Esophagus muscularis mucosa (tissue), 4 donors: ENCODE measurements around the gene TFIP11. TPM values are rescaled to one million over a fixed set of nuclear protein-coding genes. Genes with fewer than 3 reads are reported as not detected.

Experiments used
- DNase-seq: peaks from one replicate; pipeline ENCODE4 v3.0.0-alpha.2; 2017; ENCODE audit errors: extremely low spot score
- H3K27ac ChIP-seq, 4 donors: fragments of 200-600 bp; sonication (generic); replicated peaks in 1 of 4; 1 replicate in 3 of 4; 2 replicates in 1 of 4; pipeline ENCODE4 v1.5.1; 2016 to 2019; ENCODE audit warnings: mild to moderate bottlenecking in 1 of 4
- H3K27me3 ChIP-seq, 4 donors: fragments of 200-600 bp; sonication (generic); one replicate each; pipeline versions ENCODE4 v1.5.1 to v1.6.0; 2016 to 2019
- H3K36me3 ChIP-seq, 4 donors: fragments of 200-600 bp; sonication (generic); one replicate each; pipeline ENCODE4 v1.5.1; 2016 to 2019
- H3K4me1 ChIP-seq, 4 donors: fragments of 200-600 bp; sonication (generic); one replicate each; pipeline ENCODE4 v1.5.1; 2016 to 2019
- H3K4me3 ChIP-seq, 4 donors: fragments of 200-600 bp; sonication (generic); 1 replicate in 2 of 4; 2 replicates in 2 of 4; pipeline ENCODE4 v1.5.1; 2016 to 2019; ENCODE audit warnings: mild to moderate bottlenecking in 4 of 4, moderate library complexity in 1 of 4
- H3K9me3 ChIP-seq, 4 donors: fragments of 200-600 bp; sonication (generic); 1 replicate in 3 of 4; 2 replicates in 1 of 4; pipeline ENCODE4 v1.5.1; 2016 to 2019
- CTCF ChIP-seq, 3 experiments: fragments of 200-600 bp in 2 of 3; fragments of 450-650 bp in 1 of 3; sonication (generic) in 2 of 3; IDR thresholded peaks; one replicate each; pipeline ENCODE4 v1.5.1; 2017 to 2019; ENCODE audit warnings: antibody characterized with exemption in 3 of 3, mild to moderate bottlenecking in 2 of 3, moderate library complexity in 1 of 3
- EP300 ChIP-seq: sonication (generic); formaldehyde crosslinking; IDR thresholded peaks from one replicate; pipeline ENCODE4 v1.6.1; 2017; ENCODE audit warnings: antibody characterized with exemption
- POLR2A ChIP-seq: fragments of 450-650 bp; IDR thresholded peaks from one replicate; pipeline ENCODE4 v1.6.1; 2017; ENCODE audit warnings: antibody characterized with exemption, moderate library complexity, mild to moderate bottlenecking, low read depth
- POLR2AphosphoS5 ChIP-seq, 2 donors: sonication (generic); formaldehyde crosslinking; IDR thresholded peaks; one replicate each; pipeline ENCODE4 v1.6.1; 2017; ENCODE audit warnings: antibody characterized with exemption in 2 of 2
- WGBS: methylation state at CpG from one replicate; pipeline ENCODE4 v1.1.5; 2018; 5-methylcytosine and 5-hydroxymethylcytosine counted together
- intact Hi-C: fragments of 100-400 bp; cut with DNase I; formaldehyde crosslinking; loops from one replicate; pipeline ENCODE4 v1.15.1; 2023
- total RNA-seq, 4 donors: library from RNA; depleted of rRNA; stranded (reverse); fragments of >200 nt; gene quantifications; one replicate each; pipeline versions ENCODE4 v1.1.0 to v1.2.1, GENCODE V29; 2016

TFIP11 gene
- 10 to 100 TPM; 17.9 to 23.5 (median 20.4) TPM for total RNA-seq

DNA sequence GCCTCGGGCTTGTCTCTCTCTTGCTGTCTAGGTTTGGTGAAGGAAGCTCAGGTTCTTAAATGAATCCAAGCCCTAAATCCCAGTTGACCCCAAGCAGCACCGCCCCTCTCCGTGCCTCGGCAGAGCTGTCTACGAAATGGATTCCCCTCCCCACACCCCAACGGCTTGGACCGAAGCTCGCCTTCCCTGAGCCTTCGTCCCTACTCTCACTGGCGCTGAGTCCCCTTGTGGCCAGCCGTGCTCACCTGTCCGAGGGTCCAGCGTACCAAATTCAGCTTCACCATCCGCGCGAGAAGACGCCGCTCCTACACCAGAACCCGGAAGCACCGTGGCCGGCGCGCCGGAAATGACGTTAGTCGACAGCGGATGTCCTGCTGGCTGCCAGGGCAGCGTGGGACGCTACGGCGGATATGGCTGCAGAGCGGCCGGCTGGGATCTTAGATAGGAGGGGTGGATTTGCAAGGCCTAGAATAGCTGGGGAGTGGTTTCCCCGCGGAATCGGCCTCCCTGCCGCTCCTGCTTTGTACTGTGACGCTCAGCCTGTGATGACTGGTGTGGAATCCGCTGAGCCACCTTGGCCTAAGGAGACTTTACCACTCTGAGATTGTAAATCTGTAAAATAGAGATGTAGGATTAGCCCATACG lies at the start of gene TFIP11:
Gene TFIP11 (minus strand): TSS at position 325 of the 645 bp plus-strand sequence. CDS start 2,201 bp downstream, outside the sequence.
- 0% methylated on average over 12 of the region's 40 CpGs for WGBS
- H3K4me1 ChIP-seq = peaks cover 17 to 31% (median 26%) of the 10 kb centered on the region in 4 donors
- no peaks in the 10 kb centered on the region for H3K9me3 ChIP-seq
- intact Hi-C loops = loop anchor here (5.0 kb wide), 1 partner anchor 75 kb away; no protein-coding TSS in a partner anchor
- peak within 1 kb of the TSS; percentile 76 to 89 (median 88) for H3K4me3 ChIP-seq
- DNase-seq = peak; percentile 99
- no peaks in the 10 kb centered on the region for H3K27me3 ChIP-seq
- peak within 1 kb of the TSS; percentile 77 to 87 (median 84) for H3K27ac ChIP-seq
- no peak for TF ChIP-seq POLR2A
- peak; percentile 95 to 98 for TF ChIP-seq POLR2AphosphoS5 (IDR thresholded peaks at IDR 0.05)
- peaks cover 23 to 33% (median 31%) of the 10 kb centered on the region in 4 donors for H3K36me3 ChIP-seq

DNA sequence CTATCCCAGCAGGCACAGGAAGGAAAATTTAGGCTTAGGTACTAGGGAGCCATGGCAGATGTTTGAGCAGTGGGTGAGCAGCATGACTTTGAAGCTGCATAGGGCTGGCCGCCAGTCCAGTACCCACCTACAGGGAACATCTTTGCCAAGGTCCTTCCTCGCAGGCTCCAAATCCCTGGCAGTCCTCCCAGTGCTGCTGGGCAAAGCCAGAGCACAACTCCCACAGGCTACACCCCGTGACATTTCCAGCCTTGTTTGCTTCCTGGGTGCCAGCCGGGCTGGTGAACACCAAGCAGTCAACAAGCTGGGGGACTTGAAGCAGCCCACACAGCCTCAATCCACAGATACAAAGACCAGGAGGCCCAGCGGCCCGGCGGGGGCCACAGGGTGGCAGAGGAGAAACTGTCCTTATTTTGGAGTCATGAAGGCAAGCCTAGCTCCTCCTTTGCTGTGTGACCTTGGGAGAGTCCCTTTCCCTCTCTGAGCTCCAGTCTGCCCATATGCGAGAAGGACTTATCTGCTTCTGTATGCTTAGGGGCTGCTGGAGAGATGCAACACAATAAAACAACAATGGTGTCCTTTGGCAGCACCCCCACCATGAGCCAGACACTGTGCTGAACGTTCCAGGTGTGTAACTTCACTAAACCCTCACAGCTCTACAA lies 49.6 kb upstream of the TFIP11 start:
- H3K4me3 ChIP-seq = no peak overlapping the region
- DNase-seq = no peak
- WGBS = 96% methylated on average over 2 of the region's 9 CpGs
- intact Hi-C loops = no loop called here
- peaks cover 0 to 11% (median 2%) of the 10 kb centered on the region in 4 donors for H3K4me1 ChIP-seq
- no peaks in the 10 kb centered on the region for H3K9me3 ChIP-seq
- peaks cover 0 to 8% (median 5%) of the 10 kb centered on the region in 4 donors for H3K36me3 ChIP-seq
- TF ChIP-seq EP300 (no peak), POLR2AphosphoS5 (IDR thresholded peaks at IDR 0.05) (no peak), CTCF (IDR thresholded peaks at IDR 0.05) (no peak)
- no peak overlapping the region for H3K27ac ChIP-seq
- H3K27me3 ChIP-seq = no peaks in the 10 kb centered on the region

DNA sequence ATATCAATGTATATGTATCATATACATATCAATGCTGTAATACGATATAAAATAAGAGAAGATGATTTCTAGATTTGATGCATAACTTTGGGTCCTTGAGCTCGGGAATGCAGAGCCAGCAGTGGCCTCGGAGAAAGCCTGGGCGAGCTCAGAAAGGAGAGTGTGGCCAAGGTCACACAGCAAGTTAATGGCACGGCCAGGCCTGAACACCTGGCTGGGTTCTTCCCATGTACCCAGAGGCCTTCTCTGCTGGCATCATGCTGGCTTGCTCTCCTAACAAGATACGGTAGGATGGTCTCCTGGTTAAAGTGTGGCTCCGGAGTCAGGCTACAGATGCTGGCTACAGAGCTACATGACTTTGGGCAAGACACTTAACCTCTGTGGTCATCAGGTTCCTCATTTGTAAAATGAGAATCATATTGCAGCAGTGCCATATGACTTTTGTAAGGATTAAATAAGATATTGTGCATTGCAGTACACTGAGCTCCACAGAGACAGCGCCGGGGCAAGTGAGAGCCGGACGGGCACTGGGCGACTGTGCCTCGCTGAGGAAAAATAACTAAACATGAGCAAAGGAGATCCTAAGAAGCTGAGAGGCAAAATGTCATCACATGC lies 47.8 kb upstream of the TFIP11 start:
- WGBS = 91% methylated on average over 12 of the region's 13 CpGs
- H3K27ac ChIP-seq = no peak overlapping the region
- no peak for DNase-seq
- no peak for TF ChIP-seq POLR2AphosphoS5 (IDR thresholded peaks at IDR 0.05)
- TF ChIP-seq CTCF (IDR thresholded peaks at IDR 0.05) = no peak
- TF ChIP-seq EP300 = no peak
- no peak for TF ChIP-seq POLR2A
- H3K36me3 ChIP-seq = peaks cover 0 to 7% (median 3%) of the 10 kb centered on the region in 4 donors
- H3K9me3 ChIP-seq = no peaks in the 10 kb centered on the region
- no peaks in the 10 kb centered on the region for H3K27me3 ChIP-seq
- peaks cover 0 to 13% (median 1%) of the 10 kb centered on the region in 4 donors for H3K4me1 ChIP-seq
- H3K4me3 ChIP-seq = no peak overlapping the region
- intact Hi-C loops = no loop called here

DNA sequence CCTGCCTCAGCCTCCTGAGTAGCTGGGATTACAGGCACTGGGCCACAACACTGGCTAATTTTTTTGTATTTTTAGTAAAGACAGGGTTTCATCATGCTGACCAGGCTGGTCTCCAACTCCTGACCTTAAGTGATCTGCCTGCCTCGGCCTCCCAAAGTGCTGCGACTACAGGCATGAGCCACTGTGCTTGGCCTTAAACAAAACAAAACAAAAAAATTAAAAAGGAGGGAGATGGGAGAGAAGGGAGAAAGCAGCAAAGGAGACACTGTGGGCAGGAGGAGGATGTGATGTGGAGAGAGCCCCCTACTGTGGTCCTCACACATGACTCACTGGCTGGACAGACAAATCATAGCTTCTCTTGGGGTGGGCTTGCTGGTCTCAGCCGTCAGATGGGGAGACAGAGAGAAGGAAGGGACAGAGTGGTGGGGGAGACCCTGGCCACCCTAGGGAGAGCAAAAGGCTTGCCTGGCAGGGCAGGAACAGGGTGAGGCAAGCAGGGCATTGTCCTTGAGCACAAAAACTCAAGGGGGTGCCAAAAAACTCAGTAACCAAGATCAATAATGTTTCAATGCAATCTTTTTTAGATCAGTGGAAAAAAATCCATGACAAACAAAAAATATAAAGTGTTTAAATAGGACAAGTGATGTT lies 46.1 kb upstream of the TFIP11 start:
- H3K36me3 ChIP-seq = no peaks in the 10 kb centered on the region
- intact Hi-C loops = no loop called here
- H3K4me1 ChIP-seq = peaks cover 0 to 20% (median 1%) of the 10 kb centered on the region in 4 donors
- TF ChIP-seq EP300 (no peak), CTCF (IDR thresholded peaks at IDR 0.05) (no peak), POLR2A (no peak), POLR2AphosphoS5 (IDR thresholded peaks at IDR 0.05) (no peak)
- no peaks in the 10 kb centered on the region for H3K9me3 ChIP-seq
- 83% methylated on average over 3 of the region's 3 CpGs for WGBS
- H3K27ac ChIP-seq = no peak overlapping the region
- H3K4me3 ChIP-seq = no peak overlapping the region
- DNase-seq = no peak
- H3K27me3 ChIP-seq = no peaks in the 10 kb centered on the region

GRCh38 chr22:26556904-26557303 lies 44.6 kb upstream of the TFIP11 start:
- no peaks in the 10 kb centered on the region for H3K9me3 ChIP-seq
- H3K27me3 ChIP-seq = no peaks in the 10 kb centered on the region
- TF ChIP-seq CTCF (IDR thresholded peaks at IDR 0.05) (no peak), POLR2A (no peak), POLR2AphosphoS5 (IDR thresholded peaks at IDR 0.05) (no peak), EP300 (no peak)
- intact Hi-C loops = no loop called here
- no peak overlapping the region for H3K27ac ChIP-seq
- H3K4me3 ChIP-seq = no peak overlapping the region
- WGBS = 97% methylated on average over 5 of the region's 5 CpGs
- no peak for DNase-seq
- H3K4me1 ChIP-seq = peaks cover 0 to 13% (median 1%) of the 10 kb centered on the region in 4 donors
- H3K36me3 ChIP-seq = no peaks in the 10 kb centered on the region
